Anterior cingulate cortex (tissue), 58 donors: ENCODE results near the gene MCHR1.

Source experiments
- DNase-seq, 58 donors: peaks; one replicate each; lab custom pipeline; 2025; lab: John Stamatoyannopoulos, UW

The MCHR1 gene

DNA sequence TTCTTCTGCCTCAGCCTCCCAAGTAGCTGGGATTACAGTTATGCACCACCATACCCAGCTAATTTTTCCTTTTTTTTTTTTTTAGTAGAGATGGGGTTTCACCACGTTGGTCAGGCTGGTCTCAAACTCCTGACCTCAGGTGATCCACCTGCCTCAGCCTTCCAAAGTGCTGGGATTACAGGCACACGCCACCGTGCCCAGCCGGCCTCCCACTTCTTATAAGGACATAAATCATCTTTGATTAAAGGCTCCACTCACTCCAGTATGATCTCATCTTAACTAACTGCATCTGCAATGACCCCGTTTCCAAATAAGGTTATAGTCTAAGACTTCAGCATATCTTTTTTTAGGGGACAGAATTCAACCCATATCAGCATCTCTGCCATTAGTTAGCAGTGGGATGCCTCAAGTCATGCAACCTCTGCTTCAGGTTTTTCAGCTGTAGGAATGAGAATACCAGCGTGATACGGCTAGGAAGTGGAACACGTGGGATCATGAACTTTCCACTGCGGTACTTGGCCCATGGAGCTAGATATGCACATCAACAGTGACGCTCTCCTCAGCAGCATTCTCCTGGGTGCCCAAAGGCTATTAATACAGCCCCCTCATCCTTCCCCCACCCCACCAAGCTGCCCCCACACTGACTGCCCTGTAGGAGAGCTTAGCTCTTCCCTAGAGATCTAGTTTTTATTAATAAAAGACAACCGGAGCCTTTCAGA is 41.4 kb downstream of the MCHR1 start:
- no peak for DNase-seq

DNA sequence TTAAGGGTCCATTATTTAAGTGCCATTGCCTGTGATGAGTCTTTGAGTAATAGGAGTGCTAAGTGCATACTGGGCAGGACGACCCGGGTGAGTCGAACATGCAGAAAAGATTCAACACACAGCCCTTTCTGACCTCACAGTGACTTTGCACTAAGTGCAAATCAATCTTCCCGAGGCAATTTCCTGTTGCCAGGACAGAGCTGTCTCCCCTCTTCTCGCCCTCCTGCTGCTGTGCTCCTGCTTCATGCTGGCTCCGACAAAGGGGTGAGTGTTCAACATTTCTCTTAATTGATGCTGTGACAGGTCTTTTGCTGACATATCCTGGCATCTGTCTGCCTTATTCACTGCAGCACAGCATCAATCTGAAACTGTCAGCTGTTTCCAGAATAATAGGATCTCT is 42.0 kb downstream of the MCHR1 start:
- no peak for DNase-seq

DNA sequence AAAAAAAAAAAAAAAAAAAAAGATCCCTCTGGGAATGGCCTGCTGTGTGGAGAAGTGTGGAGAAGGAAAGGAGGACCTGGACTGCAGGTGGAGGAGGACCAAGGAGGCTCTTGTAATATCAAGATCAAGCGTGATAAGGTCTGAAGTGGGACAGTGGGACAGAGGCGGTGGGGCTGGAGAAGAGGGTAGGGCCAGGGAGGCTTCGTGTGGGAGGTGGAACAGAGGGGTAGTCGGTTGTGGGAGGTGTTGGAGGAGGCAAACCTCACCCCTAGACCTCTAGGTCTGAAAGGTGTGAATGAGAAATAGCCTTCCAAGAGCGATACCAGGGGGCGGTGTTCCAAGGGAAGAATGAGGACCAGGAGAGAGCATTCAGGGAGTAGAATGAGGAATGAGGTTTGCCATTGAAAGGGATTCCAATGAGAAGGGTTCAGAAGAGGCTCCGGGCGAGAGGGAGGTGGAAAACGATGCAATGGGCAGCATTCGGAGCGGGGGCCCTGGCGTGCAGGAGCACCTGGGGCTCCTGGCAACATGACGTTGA is 44.2 kb downstream of the MCHR1 start:
- DNase-seq = no peak

DNA sequence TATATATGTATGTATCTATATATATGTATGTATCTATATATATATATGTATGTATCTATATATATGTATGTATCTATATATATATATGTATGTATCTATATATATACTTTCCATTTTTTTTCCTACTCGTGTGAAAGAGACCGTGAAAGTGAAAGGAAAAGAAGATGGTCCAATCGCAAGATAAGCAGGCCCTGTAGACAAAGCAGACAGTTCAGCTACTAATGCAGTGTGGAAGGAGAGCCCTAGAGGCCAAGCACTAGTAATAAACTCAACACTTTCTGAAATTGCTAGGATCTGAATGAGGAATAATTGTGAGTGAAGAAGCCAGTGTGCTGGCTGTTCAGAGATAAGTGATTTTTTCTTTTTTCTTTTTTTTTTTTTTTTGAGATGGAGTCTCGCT is 47.2 kb downstream of the MCHR1 start:
- no peak for DNase-seq

- no peak for DNase-seq
Observed at GRCh38 chr22:40727070-40727963, 48.0 kb downstream of the MCHR1 start.

DNA sequence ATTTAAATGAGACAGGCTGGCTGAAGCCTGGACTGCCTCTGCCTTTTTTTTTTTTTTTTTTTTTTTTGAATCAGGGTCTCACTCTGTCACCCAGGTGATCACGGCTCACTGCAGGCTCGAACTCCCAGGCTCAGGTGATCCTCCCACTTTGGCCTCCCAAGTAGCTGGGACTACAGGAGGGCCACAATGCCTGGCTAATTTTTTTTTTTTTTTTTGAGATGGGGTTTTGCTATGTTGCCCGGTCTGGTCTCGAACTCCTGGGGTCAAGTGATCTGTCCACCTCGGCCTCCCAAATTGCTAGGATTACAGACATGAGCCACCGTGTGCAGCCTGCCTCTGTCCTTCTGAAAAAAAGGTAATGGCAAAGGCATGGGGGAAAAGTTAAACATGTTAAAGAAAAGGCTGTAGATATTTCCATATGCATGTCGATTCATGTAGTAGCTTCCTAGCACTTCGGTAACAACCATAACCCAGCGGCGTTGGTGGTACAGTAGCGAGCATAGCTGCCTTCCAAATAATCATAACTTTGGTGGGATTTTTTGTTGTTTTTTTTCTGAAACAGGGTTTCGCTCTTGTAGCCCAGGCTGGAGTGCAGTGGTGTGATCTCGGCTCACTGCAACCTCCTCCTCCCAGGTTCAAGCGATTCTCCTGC is 48.8 kb downstream of the MCHR1 start:
- no peak for DNase-seq

DNA sequence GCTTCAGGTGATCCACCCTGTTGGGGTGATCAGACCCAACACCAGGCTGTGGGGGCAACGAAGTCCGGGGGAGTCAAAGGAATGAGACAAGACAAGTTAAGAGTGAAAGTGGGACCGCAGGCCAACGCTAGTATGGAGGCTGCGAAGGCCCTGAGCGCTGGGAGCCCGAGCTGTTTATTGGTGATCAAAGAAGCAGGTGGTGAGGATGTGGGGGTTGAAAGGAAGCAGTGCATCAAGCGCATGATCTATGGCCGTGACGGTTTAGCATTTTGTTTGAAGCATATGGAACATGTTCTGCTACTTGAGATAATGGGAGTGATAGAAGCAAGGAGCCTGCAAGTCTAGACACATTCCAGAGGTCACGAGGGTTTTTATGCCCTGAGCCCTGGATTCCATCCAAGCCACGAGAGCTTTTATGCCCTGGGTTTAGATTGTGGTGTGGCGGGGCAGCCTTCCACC is 49.5 kb downstream of the MCHR1 start:
- no peak for DNase-seq

- no peak for DNase-seq
Observed at GRCh38 chr22:40729284-40729683, 50.0 kb downstream of the MCHR1 start.
